ENCODE data around the gene ZNF414.
A peak's percentile ranks its signal among the peaks of the same experiment; 100 is the strongest.
"Not testable (repeated sequence)": the region's sequence is repeated elsewhere in the genome, so short reads cannot be mapped to it uniquely, and the experiment has no call there.

Gene ZNF414

DNA sequence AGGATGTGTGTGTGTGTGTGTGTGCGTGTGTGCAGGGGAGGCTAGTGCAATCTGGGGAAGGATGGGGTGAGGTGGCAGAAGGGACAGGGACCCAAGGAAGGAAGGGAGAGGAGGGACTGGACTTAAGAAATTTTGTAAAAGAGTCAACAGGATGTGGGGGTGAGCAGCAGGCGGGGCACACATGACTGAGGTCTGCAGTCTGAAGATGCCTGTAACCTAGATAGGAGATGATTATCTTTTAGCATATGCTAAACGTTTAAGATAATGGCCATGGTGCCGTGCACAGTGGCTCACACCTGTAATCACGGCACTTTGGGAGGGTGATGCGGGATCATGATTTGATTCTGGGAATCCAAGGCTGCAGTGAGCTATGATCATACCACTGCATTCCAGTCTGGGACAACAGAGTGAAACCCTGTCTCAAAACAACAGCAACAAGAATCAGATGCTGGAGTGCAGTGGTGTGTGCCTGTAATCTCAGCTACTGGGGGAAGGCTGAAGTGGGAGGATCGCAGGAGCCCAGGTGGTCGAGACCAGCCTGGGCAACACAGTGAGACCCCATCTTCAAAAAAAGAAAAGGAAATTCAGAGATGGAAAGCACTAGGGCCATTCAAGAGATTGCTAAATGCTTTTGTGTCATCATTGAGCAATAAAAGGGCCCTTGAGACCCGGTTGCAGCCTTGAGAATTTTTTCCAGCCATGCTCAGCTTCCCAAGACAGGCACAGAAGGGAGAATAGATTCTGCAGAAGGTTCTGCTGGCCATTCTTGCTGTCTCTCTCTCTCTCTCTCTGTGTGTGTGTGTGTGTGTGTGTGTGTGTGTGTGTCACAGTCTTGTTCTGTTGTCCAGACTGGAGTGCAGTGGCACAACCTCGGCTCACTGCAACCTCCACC lies 3.8 kb upstream of the ZNF414 start:
- DNase-seq (ENCODE audit: low read depth, low spot score) = no peak

DNA sequence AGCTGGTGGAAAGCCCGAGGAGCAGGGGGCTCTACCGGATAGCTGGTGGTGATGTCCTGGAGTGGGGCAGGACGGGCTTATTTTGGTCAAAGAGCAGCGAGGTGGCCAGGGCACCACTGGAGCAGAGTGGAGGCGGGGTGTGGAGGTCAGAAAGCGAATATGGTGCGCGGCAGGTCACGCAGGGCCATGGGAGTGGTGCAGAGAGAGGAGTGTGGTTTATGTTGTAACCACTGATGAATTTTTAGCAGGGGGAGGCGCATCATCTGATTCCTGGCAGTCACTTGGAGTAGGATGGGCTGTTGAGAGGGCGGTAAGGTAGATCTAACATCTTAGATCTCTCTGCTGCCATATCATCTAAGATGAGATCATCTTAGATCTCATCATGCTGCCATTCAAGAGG lies 1.4 kb upstream of the ZNF414 start:
- DNase-seq (ENCODE audit: low read depth, low spot score) = no peak

DNA sequence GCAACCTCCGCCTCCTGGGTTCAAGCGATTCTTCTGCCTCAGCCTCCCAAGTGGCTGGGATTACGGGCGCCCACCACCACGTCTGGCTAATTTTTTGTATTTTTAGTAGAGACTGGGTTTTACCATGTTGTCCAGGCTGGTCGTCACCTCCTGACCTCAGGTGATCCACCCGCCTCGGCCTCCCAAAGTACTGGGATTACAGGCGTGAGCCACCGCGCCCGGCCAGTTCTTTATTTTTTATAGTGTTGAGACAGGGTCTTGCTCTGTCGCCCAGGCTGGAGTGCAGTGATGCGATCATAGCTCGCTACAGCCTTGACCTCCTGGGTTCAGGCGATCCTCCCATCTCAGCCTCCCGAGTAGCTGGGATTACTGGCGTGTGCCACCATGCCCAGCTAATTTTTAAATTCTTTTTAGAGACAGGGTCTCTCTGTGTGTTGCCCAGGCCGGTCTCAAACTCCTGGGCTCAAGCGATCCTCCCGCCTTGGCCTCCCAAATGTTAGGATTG lies 590 bp upstream of the ZNF414 start:
- DNase-seq (ENCODE audit: low read depth, low spot score) = not testable (repeated sequence)

- DNase-seq (ENCODE audit: low read depth, low spot score) = no peak
Observed at GRCh38 chr19:8513036-8513686, 806 bp downstream of the ZNF414 start.

DNA sequence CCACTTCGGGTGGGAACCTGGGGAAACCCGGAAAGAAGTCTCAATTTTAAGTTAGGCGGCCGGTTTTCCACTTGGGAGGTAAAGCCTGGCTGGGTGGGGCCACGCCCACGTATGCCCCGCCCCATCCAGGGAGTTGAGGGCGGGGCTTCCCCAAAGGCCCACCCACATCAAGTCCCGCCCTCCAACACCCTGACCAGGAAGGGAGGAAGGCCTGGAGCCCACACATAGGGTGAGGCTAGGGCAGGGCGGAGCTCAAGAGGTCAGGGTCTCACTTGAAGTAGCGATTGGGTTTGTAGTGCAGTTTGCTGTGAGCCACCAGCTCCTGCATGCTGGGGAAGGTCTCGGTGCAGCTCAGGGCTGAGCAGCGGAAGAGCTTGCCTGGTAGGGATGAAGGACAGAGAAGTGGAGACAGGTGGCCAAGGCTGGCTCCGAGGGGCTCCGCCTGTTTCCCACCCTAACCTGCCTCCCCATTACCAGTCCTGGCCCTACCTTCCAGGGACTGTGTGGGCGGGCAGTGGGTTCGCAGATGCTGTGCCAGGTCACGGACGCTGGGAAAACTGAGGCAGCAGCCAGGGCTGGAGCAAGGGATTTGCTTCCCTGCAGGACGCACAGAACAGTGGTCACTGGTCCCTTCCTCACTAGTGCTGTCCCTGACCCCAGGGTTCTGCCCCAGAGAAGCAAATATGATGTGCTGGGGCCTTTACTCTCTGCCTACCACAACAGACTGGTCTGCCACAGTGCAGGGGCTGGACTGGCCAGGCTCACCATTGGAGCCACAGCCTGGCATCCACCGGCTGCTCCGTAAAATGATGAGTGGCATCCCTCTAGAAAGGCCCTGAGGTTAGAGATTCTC lies 1.6 kb downstream of the ZNF414 start:
- peak; percentile 90 for DNase-seq (ENCODE audit: low read depth, low spot score)

DNA sequence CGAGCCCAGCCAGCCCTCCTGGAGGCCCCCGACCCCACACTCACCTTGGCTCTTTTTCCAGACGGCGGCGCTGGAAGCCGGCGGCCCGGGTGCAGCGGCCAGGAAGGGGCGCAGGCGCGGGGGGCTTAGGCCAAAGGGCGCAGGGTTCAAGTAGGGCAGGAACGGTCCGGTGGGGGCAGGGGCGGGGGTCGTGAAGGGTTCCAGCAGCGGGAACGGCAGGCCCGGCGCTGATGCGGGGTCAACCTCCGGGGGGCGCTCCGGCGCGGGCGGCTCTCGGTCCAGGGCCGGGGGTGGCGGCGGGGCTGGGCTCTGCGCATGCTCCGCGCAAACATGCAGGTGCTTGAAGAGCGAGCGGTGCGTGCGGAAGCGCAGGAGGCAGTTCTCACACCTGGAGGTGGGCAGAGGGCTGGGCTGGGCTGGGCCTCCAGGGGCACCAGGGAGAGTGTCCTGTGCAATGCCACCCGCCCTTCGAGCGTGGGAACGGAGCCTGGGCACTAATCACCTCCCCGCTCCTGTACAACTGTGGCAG lies 2.3 kb downstream of the ZNF414 start:
- no peak for DNase-seq (ENCODE audit: low read depth, low spot score)

DNA sequence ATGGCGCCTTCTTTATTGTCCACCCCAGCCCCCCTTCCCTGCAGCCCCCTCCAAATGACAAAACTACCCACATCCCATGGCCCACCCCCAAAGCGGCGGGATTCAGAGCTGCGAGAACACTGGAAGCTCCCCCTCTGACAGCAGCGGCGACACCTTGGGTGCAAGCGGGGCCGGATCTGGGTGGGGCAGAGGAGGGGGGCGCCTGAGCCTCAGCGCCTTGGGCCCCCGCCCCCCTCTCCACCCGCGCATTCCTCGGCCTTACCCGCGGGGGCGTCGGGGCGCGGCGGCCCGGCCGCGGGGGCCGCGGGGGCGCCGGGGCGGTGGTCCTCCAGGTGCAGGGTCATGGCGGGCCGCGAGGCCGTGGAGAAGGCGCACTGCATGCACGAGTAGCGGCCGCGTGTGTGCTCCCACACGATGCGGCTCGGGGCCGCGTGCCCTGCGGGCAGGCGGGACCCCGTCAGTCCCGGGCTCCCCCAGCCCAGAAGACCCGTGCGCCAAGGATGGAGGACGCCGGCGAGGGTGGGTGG lies 3.3 kb downstream of the ZNF414 start:
- DNase-seq (ENCODE audit: low read depth, low spot score) = no peak

DNA sequence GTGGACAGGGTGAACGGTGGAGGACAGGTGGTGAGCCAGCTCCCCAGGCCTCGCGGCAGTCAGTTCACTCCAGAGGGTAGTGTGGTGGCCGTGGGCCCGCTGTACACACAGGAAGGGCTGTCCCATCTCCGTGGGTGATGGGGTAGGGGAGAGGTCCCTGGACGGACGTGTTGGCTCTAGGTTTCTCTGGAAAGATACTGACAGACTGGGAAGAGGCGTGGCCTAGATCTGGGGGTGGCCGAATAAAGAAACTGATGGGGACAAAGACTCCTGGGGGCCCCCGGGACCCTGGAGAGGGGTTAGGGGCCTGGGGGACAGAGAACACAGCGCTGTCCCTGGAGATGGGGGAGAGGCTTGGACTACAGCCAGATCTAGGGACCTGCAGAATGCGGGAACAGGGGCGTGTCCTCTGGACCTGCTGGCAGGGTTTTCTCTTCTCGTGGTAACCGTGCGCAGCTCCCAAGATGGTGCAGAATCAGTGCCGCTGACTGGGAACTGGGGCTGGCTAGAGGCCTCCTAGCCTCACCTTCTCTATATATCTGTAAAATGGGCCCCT lies 7.5 kb downstream of the ZNF414 start:
- DNase-seq (ENCODE audit: low read depth, low spot score) = no peak

GRCh38 chr19:8505680-8506401 lies 8.1 kb downstream of the ZNF414 start:
- peak; percentile 92 for DNase-seq (ENCODE audit: low read depth, low spot score)

GRCh38 chr19:8504919-8505318 lies 9.0 kb downstream of the ZNF414 start:
- DNase-seq (ENCODE audit: low read depth, low spot score) = no peak

DNA sequence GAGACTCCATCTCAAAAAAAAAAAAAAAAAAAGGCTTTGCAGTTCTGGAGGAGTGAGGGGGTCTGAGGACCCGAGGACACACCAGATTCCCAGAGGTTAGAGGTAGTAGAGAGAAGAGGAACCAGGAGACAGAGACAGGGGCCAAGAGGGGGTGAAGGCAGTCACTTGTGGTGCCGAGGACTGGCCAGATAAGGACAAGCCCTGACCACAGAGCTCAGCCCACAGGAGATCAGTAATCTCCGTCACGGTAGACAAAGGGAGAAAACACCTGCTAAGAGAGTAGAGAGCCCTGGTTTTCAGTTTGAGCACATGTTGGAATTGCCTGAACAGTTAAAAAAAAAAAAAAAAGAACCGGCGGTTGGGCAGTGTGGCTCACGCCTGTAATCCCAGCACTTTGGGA lies 9.8 kb downstream of the ZNF414 start:
- DNase-seq (ENCODE audit: low read depth, low spot score) = no peak

DNA sequence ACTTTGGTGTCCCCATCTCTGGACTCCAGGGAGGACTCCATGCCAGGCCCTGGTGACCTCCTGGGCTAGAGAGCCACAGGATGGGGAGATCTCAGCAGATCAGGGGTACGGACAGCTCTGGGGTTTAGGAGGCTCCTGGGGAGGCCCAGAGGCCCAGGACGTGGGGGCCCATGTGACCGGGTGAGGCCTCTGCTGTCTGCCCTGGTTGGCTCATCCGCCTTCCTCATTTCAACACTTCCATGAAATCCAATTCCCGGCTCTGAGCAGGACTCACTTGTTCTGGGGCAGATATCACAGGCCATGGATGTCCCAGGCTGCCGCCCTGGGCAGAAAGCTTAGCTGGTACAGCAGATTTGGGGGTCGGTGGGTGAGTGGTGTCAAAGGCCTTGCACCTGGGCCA lies 10.5 kb downstream of the ZNF414 start:
- no peak for DNase-seq (ENCODE audit: low read depth, low spot score)

GRCh38 chr19:8501981-8502380 lies 12.0 kb downstream of the ZNF414 start:
- no peak for DNase-seq (ENCODE audit: low read depth, low spot score)

GRCh38 chr19:8501516-8501915 lies 12.5 kb downstream of the ZNF414 start:
- DNase-seq (ENCODE audit: low read depth, low spot score) = no peak

DNA sequence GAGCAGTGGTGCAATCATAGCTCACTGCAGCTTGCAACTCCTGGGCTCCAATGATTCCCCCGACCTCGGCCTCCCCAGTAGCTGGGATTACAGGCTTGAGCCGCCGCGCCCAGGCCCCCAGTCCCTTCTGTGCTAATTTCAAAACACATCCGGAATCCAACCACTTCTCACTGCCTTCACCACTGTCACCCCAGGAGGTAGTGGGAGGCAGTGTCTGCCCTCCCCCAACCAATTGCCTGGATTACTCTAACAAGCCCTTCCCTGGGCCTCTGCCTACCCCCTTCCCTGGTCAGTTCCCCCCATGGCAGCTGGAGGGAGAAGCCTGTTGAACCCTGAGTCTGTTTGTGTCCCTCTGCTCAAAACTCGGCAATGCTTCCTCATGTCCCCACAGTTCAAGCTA lies 13.8 kb downstream of the ZNF414 start:
- DNase-seq (ENCODE audit: low read depth, low spot score) = peak; percentile 56

- no peak for DNase-seq (ENCODE audit: low read depth, low spot score)
Observed at GRCh38 chr19:8499048-8499833, 14.7 kb downstream of the ZNF414 start.

- no peak for DNase-seq (ENCODE audit: low read depth, low spot score)
Observed at GRCh38 chr19:8498295-8498694, 15.7 kb downstream of the ZNF414 start.

DNA sequence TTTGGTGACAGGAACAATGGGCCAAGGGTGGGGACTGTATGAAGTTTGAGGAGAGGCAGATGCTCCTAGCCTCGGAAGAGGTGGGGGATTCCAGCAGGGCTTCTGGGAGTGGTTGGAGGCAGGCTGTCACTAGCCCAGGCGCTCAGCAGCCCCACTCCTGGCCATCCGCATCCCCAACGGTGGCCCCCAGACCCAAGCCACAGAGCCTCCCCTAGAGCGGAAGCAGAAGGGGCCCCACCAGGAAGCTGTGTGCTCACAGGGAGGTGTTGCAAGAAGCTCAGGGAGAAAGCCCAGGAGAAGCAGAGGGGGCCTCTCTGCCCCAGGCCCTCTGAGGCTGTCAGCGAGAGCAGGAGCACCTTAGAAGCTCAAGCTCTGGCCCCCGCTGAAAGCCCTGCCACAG lies 19.8 kb downstream of the ZNF414 start:
- DNase-seq (ENCODE audit: low read depth, low spot score) = no peak

DNA sequence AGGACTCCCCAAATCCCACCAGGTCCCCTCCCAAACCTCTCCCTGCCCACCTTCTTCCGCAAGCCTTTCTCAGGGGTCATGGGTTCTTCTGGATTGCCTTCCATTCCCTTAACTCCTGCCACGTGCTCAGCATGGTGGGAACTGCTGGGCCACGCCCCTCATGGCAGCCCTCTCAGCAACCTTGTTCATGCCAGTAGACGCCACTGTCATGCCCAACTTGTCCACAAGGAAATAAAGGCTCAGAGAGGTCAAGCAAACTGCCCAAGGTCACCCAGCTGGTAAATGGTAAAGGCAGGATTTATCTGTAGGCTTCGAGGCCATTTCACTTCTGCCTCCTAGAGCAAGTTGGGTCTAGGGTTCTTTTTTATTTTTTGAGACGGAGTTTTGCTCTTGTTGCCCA lies 22.4 kb downstream of the ZNF414 start:
- DNase-seq (ENCODE audit: low read depth, low spot score) = peak; percentile 40

- DNase-seq (ENCODE audit: low read depth, low spot score) = no peak
Observed at GRCh38 chr19:8490873-8491272, 23.1 kb downstream of the ZNF414 start.

Measured in ELF-1 (cell line).